ENCODE results near the gene OR6M1.

OR6M1 gene

GRCh38 chr11:123755813-123756212, 50.3 kb downstream of the OR6M1 start:
- Histone ChIP-seq H3K36me3 (ENCODE audit: insufficient read depth, low read length) (no peaks in the 10 kb centered on the region), H3K9me2 (ENCODE audit: low read depth, low read length) (no peaks in the 10 kb centered on the region), H3K4me2 (ENCODE audit: low read length) (no peak overlapping the region), H3K27ac (ENCODE audit: low read depth, low read length, poor library complexity, severe bottlenecking) (no peak overlapping the region), H3K9ac (ENCODE audit: low read length) (no peak overlapping the region), H3K9me3 (ENCODE audit: low read length) (no peaks in the 10 kb centered on the region), H3K79me2 (ENCODE audit: insufficient read depth, low read length) (no peaks in the 10 kb centered on the region), H3K27me3 (ENCODE audit: insufficient read depth, low read length) (no peaks in the 10 kb centered on the region), H3K4me1 (ENCODE audit: insufficient read depth, low read length, severe bottlenecking) (no peaks in the 10 kb centered on the region), H2AFZ (ENCODE audit: low read length) (no peak overlapping the region), H4K20me1 (ENCODE audit: insufficient read depth, low read length) (no peaks in the 10 kb centered on the region), H3F3A (ENCODE audit: insufficient read depth, low read length) (no peaks in the 10 kb centered on the region), H3K4me3 (ENCODE audit: low read depth, low read length, poor library complexity, severe bottlenecking) (no peak overlapping the region)
- TF ChIP-seq EZH2 (IDR thresholded peaks at IDR 0.05; ENCODE audit: borderline replicate concordance, low read length) (no peak), CTCF (IDR thresholded peaks at IDR 0.05; ENCODE audit: low read length) (no peak)
